ENCODE results near the gene SNX33.
"Not testable (repeated sequence)": the region's sequence is repeated elsewhere in the genome, so short reads cannot be mapped to it uniquely, and the experiment has no call there.

SNX33 gene

DNA sequence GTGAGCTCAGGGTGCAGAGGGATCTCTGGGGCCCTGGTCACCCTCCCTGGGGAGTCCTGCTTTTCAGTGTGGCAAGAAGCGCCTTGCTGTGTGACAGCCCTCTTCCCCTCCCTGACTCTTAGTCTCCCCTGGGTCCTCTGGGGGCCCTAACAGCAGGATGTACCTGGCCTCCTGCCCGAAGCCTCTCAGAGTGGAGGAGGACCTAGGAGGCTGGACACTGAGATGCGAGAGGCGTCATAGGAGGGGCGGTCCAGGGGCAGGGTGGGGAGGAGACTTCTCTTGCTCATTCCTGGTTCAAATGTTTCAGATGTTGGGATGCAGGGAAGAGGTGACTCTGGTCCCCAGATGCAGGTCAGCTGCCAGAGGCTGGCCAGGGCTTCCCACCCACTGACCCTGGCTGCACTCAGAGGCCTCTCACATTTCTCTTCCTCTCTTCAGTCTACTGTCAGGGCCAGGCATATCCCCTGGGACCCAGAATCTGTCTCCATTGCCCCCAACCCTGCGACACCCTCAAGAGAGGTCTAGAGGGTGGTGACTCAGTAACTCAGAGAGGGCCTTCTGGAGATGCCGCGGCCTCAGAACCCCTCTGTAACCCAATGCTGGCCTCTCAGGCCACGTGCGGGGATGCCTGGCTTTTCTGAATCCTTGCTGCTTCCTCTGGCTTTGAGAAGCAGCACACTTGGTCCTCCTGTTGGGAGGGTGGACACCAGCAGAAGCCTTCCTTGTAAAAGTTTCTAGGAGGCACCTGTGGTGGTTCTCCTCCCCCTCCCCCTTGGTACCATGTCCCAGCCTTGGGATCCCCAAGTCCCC, 25.9 kb downstream of the SNX33 start:
- no peak overlapping the region for H3K4me3 ChIP-seq (ENCODE audit: control insufficient read depth, low read depth, low read length)
- no peak for TF ChIP-seq CTCF (conservative IDR thresholded peaks at IDR 0.05; ENCODE audit: control insufficient read depth, insufficient read depth, low read depth, low read length)
- peak; percentile 88 for DNase-seq (ENCODE audit: low read depth)

- no peak for DNase-seq (ENCODE audit: low read depth)
- H3K4me3 ChIP-seq (ENCODE audit: control insufficient read depth, low read depth, low read length): no peak overlapping the region
- no peak for TF ChIP-seq CTCF (conservative IDR thresholded peaks at IDR 0.05; ENCODE audit: control insufficient read depth, insufficient read depth, low read depth, low read length)
Measured at GRCh38 chr15:75674366-75674765, 26.7 kb downstream of the SNX33 start.

- H3K4me3 ChIP-seq (ENCODE audit: control insufficient read depth, low read depth, low read length): no peak overlapping the region
- no peak for TF ChIP-seq CTCF (conservative IDR thresholded peaks at IDR 0.05; ENCODE audit: control insufficient read depth, insufficient read depth, low read depth, low read length)
- DNase-seq (ENCODE audit: low read depth): no peak
Measured at GRCh38 chr15:75675579-75676404, 28.1 kb downstream of the SNX33 start.

DNA sequence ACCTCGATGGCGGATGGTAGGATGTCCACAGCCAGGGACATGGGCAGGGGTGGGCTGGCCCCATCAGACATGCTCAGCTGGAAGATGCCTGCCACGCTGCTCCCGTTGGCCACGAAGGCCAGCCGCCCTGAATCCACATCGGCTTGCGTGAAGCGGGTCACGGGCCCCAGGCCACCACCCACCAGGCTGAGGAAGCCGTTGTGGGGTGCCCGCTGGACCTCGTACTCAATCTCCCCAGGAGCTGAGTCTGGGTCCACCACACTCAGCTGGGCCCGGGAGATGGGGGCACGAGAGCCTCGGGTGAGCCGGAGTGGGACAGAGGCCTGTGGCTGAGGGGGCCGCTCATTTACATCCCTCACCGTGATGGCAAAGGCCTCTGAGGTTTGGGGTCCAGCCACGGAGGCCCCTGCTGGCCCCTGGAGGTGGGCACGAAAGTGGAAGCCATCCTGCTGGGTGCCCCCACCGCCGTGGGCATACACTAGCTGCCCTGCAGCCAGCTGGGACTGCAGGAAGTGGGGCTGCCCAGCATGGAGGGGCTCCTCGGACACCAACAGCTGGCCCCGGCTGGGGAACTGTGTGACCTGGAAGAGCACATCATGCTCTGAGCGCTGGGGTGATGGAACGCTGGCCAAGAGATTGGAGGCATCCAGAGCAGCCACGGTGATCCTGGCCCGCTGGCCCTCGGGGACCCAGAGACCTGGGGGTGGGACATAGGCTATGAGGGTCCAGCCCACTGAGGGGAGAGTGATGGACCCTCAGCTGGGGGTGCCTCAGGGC, 29.2 kb downstream of the SNX33 start:
- DNase-seq (ENCODE audit: low read depth): no peak
- H3K4me3 ChIP-seq (ENCODE audit: control insufficient read depth, low read depth, low read length): no peak overlapping the region
- no peak for TF ChIP-seq CTCF (conservative IDR thresholded peaks at IDR 0.05; ENCODE audit: control insufficient read depth, insufficient read depth, low read depth, low read length)

- H3K4me3 ChIP-seq (ENCODE audit: control insufficient read depth, low read depth, low read length): no peak overlapping the region
- TF ChIP-seq CTCF (conservative IDR thresholded peaks at IDR 0.05; ENCODE audit: control insufficient read depth, insufficient read depth, low read depth, low read length): no peak
- DNase-seq (ENCODE audit: low read depth): no peak
Measured at GRCh38 chr15:75677465-75678323, 30.0 kb downstream of the SNX33 start.

- not testable (repeated sequence) for DNase-seq (ENCODE audit: low read depth); H3K4me3 ChIP-seq (ENCODE audit: control insufficient read depth, low read depth, low read length)
Measured at GRCh38 chr15:75678324-75678690, 30.6 kb downstream of the SNX33 start.

Data from fibroblast of mammary gland (primary cell).